ENCODE measurements around the gene GRAMD1B.

The GRAMD1B gene

DNA sequence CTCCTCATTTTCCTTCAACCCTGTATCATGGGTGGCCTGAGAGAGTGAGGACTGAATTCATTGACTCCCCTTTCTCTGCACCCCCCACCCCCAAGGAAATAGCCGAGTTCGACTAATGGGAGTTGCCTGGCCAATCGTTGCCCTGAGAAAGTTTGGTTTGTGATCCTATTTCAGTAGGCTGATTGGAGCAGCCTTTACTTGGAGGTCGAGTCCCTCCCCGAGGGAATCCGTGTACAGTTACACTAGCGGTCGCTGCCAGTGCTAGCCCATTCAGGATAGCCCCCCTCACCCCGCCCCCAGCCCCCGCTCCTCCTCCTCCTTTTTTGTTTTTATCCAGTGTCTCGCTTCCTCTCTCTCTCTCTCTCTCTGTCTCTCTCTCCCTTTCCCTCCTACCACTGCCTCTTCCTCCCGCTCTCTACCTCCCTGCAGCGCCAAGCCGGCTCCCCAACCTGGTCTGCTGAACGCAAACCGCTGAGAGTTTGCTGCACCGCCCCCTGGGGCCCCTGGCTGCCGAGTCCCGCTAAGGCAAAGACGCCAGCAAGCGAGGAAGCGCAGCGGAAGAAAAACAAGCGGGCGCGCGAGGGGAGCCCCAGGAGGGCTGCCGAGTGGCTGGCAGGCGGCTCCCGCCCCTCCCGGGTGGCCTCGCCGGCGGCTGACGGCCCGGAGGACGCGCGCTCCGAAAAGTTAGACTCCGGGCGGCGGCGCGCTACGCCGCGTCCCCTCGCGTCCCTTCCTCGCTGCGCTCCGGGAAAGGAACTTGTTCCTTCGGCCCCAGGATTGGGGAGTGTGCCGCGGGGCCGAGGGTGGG lies at the start of gene GRAMD1B:
TSS of gene GRAMD1B (plus strand) at position 357 of the 808 bp plus-strand sequence. CDS start 524 bp downstream, outside the sequence.
- peak; percentile 83 for DNase-seq
- peaks cover 25% of the 10 kb centered on the region for H3K36me3 Mint-ChIP-seq (ENCODE audit: low read depth)
- H3K9me3 Mint-ChIP-seq: no peaks in the 10 kb centered on the region
- H3K4me1 Mint-ChIP-seq (ENCODE audit: low read depth): peaks cover 36% of the 10 kb centered on the region
- H3K27ac Mint-ChIP-seq: peak within 1 kb of the TSS; percentile 87
- H3K27me3 Mint-ChIP-seq: no peaks in the 10 kb centered on the region
- peak within 1 kb of the TSS; percentile 83 for H3K4me3 Mint-ChIP-seq

DNA sequence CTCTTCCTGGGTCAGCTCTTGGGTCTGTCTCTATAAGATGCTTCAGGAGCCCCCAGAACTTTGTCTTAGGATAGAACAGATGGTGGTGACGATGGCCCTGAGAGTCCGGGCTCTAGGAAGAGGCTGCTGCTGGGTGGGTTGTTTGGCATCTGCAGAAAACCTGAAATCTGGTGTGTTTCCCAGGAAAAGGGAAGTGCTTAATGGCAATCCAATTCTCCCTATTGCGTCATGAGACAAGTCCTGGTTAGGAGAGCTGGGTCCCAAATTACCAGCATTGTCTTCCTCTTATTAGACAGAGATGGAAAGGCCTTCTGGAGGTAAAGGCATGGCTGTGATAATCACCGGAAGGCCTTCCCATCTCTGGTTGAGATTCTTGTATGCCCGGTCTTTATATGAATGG lies 48.9 kb upstream of the GRAMD1B start:
- peaks cover 8% of the 10 kb centered on the region for H3K27me3 Mint-ChIP-seq
- no peak for DNase-seq
- H3K36me3 Mint-ChIP-seq (ENCODE audit: low read depth): no peaks in the 10 kb centered on the region
- peak overlapping the region; percentile 47 for H3K4me3 Mint-ChIP-seq
- peaks cover 37% of the 10 kb centered on the region for H3K4me1 Mint-ChIP-seq (ENCODE audit: low read depth)
- no peaks in the 10 kb centered on the region for H3K9me3 Mint-ChIP-seq
- H3K27ac Mint-ChIP-seq: no peak overlapping the region

DNA sequence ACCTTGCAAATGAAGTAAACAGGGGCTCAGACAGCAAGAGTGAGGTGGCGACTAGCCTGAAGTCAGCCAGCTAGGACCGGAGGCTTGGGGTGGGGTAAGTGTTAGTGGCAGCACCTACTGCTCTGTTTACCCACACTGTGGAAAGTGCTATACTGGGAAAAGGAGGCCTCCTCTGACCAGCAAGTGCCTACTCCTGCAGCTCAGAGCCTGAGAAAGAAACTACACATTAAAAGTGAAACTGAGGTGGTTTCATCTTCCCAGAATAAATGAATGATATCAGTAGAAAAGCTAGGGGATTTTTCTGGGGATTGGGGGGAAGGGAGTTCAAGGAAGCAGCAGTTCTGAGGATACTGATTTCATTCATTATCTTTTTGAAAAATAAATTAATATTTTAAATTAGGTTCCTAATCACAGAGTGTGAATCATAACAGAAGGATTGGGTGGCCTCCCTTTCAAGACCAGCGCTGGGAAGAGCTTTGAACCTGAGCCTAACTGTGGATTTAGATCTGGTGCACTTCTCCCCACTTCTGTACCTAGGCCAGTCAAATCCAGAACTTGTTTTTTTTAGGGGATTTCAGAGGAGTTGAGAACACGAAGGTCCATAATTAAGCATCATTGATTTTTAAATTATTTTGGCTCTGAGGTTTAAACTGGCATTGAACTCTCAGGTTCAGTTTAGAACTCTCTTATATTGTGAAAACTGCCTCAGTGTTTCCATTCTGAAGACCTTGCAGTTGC lies 48.1 kb upstream of the GRAMD1B start:
- Mint-ChIP-seq H3K27ac (no peak overlapping the region), H3K9me3 (no peaks in the 10 kb centered on the region), H3K36me3 (ENCODE audit: low read depth) (no peaks in the 10 kb centered on the region), H3K4me3 (peak overlapping the region; percentile 47), H3K4me1 (ENCODE audit: low read depth) (peaks cover 30% of the 10 kb centered on the region), H3K27me3 (peaks cover 6% of the 10 kb centered on the region)
- DNase-seq: peak; percentile 61

DNA sequence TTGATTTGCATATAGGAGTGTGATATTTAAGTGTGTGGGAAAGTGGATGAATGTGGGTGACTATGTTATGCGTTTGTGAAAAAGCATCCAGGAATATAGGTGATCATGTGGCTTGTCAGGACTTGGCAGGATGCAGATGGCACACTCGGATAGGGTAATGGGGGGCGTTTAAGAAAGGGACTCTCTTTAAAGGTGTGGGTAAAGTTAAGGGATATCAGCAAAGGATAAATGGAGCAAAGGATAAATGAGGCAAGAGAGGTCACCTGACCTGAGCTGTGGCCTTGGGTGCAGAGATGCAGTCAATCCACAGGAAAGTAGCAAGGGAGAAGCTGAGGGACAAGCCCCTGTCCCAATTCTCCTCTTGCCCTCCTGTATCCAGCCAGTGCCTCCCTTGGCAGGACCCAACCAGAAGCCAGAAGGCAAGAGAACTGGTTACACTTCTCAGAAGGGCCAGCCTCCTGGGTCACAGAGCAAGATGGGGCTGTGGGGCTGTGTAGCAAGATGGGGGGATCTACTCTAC lies 47.5 kb upstream of the GRAMD1B start:
- Mint-ChIP-seq H3K9me3 (no peaks in the 10 kb centered on the region), H3K4me1 (ENCODE audit: low read depth) (peaks cover 27% of the 10 kb centered on the region), H3K27ac (no peak overlapping the region), H3K27me3 (peaks cover under 1% of the 10 kb centered on the region), H3K36me3 (ENCODE audit: low read depth) (no peaks in the 10 kb centered on the region), H3K4me3 (no peak overlapping the region)
- DNase-seq: no peak

DNA sequence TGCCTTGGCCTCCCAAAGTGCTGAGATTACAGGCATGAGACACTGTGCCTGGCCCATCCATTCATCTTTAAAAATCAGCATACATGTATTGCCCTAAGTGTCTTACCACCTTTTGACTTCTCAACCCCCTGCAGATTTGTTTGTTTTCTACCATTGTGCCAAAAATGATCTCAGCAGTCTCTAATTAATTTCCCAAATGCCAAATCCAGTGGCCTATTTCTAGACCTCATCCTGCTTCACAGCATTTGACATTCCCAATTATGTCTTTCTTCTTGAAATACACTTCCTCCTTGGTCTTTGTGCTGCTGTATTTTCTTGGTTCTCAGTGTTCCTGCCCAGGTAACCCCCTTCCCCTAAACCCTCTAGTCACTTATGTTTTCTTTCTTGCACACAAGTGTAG lies 46.0 kb upstream of the GRAMD1B start:
- Mint-ChIP-seq H3K36me3 (ENCODE audit: low read depth) (no peaks in the 10 kb centered on the region), H3K4me1 (ENCODE audit: low read depth) (peaks cover 24% of the 10 kb centered on the region), H3K9me3 (no peaks in the 10 kb centered on the region), H3K27me3 (no peaks in the 10 kb centered on the region), H3K27ac (no peak overlapping the region), H3K4me3 (no peak overlapping the region)
- no peak for DNase-seq

DNA sequence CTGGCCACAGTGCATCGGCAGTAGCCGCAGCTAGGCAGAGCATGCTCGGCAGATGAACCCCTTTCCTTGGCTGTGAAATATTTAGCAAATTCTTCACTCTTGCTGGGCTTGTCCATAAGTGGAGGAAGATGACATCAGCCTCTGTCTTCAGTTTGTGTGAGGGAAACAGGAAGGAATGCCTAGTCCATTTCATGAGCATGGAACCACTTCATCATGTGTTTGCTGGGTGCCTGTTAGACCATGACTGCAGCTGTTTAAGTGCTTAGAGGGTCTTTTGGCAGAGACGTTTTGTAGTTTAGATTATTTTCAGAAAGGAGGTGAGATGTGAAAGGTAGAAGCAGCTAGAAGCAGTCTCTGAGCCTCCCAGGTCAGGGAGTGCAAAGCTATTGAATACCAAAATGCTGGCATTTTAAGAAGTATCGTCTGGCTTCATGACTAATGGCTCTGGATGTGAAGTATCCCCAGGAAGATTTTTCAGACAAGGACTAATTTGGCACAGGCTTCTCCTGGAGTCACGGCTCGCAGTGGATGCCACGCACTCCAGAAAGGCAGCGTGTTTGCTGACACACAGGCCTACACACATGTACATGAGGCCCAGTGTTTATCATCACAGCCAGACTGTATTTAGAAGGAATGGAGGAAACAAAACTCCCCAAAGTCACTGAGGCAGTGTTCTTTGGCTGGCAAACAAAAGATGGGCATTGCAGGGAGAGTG lies 43.1 kb upstream of the GRAMD1B start:
- no peak for DNase-seq
- Mint-ChIP-seq H3K9me3 (no peaks in the 10 kb centered on the region), H3K4me1 (ENCODE audit: low read depth) (peaks cover 4% of the 10 kb centered on the region), H3K27ac (no peak overlapping the region), H3K27me3 (no peaks in the 10 kb centered on the region), H3K36me3 (ENCODE audit: low read depth) (no peaks in the 10 kb centered on the region), H3K4me3 (no peak overlapping the region)

DNA sequence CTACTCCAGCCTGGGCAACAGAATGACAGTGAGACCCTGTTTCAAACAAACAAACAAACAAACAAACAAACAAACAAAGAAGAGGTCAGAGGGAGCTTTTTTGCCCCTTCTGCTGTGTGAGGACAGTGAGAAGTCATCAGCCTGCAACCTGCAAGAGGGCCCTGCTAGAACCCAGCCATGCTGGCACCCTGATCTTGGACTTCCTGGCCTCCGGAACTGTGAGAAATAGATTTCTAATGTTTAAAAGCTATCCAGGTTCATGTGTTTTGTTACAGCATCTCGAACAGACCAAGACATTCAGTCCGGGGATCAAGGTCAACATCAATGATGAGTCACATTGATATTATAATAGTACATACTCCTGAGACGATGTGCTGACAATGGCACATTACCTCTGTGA lies 41.4 kb upstream of the GRAMD1B start:
- Mint-ChIP-seq H3K4me1 (ENCODE audit: low read depth) (peaks cover 12% of the 10 kb centered on the region), H3K27me3 (peaks cover 3% of the 10 kb centered on the region), H3K27ac (no peak overlapping the region), H3K9me3 (no peaks in the 10 kb centered on the region), H3K4me3 (no peak overlapping the region), H3K36me3 (ENCODE audit: low read depth) (no peaks in the 10 kb centered on the region)
- no peak for DNase-seq

DNA sequence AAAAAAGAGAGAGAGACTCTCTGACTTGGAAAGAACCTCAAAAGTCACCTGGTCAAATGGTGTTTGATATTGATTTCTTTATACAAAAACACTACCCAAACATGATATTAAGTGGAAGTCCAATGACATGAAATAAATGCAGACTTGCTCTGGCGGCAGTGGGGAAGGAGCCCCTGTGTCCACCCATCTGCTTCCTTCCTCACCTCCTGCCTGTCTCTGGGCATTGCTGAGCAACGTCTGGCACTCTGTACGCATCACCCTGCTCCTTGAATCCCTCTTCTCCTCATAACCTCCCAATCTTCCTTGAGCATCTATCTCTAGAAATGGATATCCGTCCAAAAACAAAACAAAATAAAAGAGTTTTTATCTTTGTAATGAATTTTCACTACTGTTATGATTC lies 39.9 kb upstream of the GRAMD1B start:
- peaks cover 12% of the 10 kb centered on the region for H3K4me1 Mint-ChIP-seq (ENCODE audit: low read depth)
- H3K4me3 Mint-ChIP-seq: no peak overlapping the region
- H3K27me3 Mint-ChIP-seq: peaks cover 6% of the 10 kb centered on the region
- DNase-seq: no peak
- H3K9me3 Mint-ChIP-seq: no peaks in the 10 kb centered on the region
- H3K36me3 Mint-ChIP-seq (ENCODE audit: low read depth): no peaks in the 10 kb centered on the region
- H3K27ac Mint-ChIP-seq: no peak overlapping the region

DNA sequence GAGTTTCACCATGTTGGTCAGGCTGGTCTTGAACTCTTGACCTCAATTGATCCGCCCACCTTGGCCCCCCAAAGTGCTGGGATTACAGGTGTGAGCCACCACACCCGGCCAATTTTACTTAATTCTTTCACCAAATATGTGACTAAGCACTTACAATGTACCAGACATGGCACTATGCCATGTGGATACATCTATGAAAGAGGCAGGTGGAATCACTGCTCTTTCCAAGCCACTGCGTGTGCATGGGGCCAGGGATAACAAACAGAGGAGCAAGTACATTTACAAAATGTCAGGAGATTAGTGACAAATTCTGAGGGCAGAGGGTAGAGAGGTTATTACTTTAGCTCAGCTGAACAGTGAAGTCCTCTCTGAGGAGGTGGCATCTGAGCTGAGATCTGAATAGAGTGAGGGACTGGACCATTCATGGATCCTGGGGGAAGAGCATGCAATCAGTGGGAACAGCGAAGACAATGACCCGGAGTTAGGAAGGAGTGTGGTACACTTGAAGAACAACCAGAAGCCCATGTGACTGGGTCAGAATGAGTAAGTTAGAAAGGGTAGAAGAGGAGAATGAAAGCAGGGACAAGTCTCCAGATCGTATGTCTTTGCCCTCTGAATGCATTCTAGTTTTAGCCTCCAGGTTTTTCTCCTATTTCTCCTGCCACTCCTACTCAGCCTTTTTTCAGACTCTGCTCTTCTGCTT lies 38.3 kb upstream of the GRAMD1B start:
- Mint-ChIP-seq H3K4me3 (no peak overlapping the region), H3K27ac (no peak overlapping the region), H3K4me1 (ENCODE audit: low read depth) (peaks cover 12% of the 10 kb centered on the region), H3K36me3 (ENCODE audit: low read depth) (no peaks in the 10 kb centered on the region), H3K27me3 (peaks cover 6% of the 10 kb centered on the region), H3K9me3 (no peaks in the 10 kb centered on the region)
- no peak for DNase-seq

DNA sequence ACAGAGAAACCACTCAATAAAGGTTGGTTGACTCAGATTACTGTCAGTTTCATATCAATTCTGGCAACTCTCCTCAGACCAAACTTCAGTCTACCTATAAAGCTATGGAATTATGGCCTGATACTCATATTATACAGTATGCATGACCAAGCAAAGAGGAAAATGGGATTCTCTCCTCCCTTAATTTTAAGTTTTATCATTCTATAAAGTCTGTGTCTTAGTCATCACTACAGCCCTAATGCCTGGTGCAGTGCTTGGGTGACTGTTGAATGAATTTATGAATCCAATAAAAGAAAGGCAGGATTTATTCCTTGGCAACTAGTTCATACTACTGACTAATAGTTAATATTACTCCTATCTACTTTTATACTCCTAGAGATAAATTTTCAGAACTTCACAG lies 37.6 kb upstream of the GRAMD1B start:
- Mint-ChIP-seq H3K4me1 (ENCODE audit: low read depth) (peaks cover 12% of the 10 kb centered on the region), H3K4me3 (no peak overlapping the region), H3K27me3 (peaks cover 6% of the 10 kb centered on the region), H3K36me3 (ENCODE audit: low read depth) (no peaks in the 10 kb centered on the region), H3K9me3 (no peaks in the 10 kb centered on the region), H3K27ac (no peak overlapping the region)
- DNase-seq: no peak

DNA sequence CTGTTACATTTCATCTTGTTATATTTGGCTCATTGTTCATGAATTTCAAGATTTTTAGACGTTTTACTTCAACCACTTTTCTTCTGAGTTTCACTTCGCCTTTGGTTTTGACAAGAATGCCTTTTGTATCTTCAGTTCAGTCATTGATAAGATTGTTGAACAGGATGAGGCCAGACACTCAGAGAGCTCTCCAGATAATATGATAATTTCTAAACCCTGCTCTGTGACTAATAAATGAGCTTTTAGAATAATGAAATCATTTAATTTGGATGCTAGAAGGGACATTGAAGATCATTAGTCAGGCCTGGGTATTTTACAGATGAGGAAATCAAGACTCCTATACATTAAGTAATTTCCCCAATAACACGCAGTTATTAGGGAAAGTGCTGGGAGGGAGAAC lies 37.2 kb upstream of the GRAMD1B start:
- H3K27me3 Mint-ChIP-seq: peaks cover 6% of the 10 kb centered on the region
- no peak overlapping the region for H3K27ac Mint-ChIP-seq
- H3K9me3 Mint-ChIP-seq: no peaks in the 10 kb centered on the region
- DNase-seq: no peak
- no peaks in the 10 kb centered on the region for H3K36me3 Mint-ChIP-seq (ENCODE audit: low read depth)
- peaks cover 12% of the 10 kb centered on the region for H3K4me1 Mint-ChIP-seq (ENCODE audit: low read depth)
- no peak overlapping the region for H3K4me3 Mint-ChIP-seq

DNA sequence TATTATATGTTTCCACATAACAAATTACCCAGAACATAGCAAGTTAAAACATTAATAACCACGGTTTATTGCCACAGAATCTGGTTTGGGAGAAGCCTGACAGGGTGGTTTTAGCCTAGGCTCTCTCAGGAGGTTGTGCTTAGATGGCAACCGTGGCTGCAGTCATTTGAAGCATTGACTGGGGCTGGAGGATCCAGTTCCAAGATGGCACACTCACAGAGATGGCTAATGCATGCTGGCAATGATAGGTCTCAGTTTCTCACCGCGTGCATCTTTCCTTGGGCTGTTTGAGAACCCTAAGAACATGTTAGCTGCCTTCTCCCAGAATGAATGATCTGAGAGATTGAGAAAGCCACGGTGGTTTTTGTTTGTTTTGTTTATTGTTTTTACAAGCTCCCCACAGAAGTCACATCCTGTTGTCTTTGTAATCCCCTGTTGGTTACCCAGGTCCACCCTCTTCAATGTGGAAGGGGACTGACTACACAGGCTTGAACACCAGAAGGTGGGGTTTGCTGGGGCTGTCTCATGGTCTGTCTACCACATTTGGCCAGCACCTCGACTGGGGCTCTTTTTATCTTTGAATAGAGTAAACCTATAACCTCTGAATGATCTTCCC lies 36.6 kb upstream of the GRAMD1B start:
- Mint-ChIP-seq H3K4me1 (ENCODE audit: low read depth) (peaks cover 12% of the 10 kb centered on the region), H3K27ac (no peak overlapping the region), H3K27me3 (peaks cover 6% of the 10 kb centered on the region), H3K4me3 (no peak overlapping the region), H3K36me3 (ENCODE audit: low read depth) (no peaks in the 10 kb centered on the region), H3K9me3 (no peaks in the 10 kb centered on the region)
- DNase-seq: no peak

DNA sequence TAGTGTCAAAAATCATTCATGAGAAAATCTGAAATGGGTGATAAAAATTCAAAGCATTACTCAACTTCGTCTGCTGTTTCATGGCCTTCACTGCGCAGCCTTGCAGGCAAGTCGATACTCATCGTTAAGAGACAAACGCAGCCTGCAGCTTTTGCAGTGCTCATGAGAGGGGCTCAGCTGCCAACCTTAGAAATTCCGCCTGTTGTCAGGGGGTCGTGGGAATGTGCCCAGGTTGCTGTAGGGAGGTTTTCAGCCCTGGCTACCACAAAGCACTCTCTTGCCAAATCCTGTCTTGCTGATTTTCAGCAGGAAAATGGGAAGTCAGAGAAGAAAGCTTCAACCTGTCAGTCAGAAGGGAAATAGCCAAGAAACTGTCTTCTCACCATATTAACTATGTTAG lies 25.4 kb upstream of the GRAMD1B start:
- no peak for DNase-seq
- no peak overlapping the region for H3K27ac Mint-ChIP-seq
- no peaks in the 10 kb centered on the region for H3K9me3 Mint-ChIP-seq
- H3K27me3 Mint-ChIP-seq: peaks cover 7% of the 10 kb centered on the region
- H3K4me3 Mint-ChIP-seq: no peak overlapping the region
- H3K36me3 Mint-ChIP-seq (ENCODE audit: low read depth): no peaks in the 10 kb centered on the region
- peaks cover 28% of the 10 kb centered on the region for H3K4me1 Mint-ChIP-seq (ENCODE audit: low read depth)

DNA sequence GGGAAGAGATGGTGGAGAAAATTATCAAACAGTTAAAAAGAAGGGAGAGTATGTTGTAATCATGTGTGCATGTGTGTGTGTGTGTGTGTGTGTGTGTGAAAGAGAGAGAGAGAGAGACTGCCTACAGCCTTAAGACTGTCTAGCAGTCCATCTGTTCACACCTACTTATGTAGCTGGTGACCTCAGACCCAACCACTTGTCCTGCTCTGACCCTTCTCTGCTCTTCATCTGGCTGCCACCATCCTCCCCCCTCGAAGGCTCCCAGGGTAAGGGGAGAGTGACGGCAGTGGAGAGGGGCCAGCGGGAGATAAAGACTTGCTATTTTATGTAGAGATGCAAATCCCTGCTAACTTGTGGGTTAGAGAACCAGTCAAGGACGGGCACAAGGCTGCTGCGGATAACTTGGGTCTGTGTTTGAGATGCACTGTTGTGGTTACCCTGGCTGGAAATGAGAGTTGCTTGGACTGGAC lies 24.9 kb upstream of the GRAMD1B start:
- DNase-seq: no peak
- H3K27me3 Mint-ChIP-seq: peaks cover 7% of the 10 kb centered on the region
- H3K27ac Mint-ChIP-seq: no peak overlapping the region
- H3K4me3 Mint-ChIP-seq: no peak overlapping the region
- H3K9me3 Mint-ChIP-seq: no peaks in the 10 kb centered on the region
- peaks cover 28% of the 10 kb centered on the region for H3K4me1 Mint-ChIP-seq (ENCODE audit: low read depth)
- no peaks in the 10 kb centered on the region for H3K36me3 Mint-ChIP-seq (ENCODE audit: low read depth)
